SJSA1 (cell line): Measurements from ENCODE around the gene ASXL1. TPM values are rescaled to one million over a fixed set of nuclear protein-coding genes. Genes with fewer than 3 reads are reported as not detected.

Experiments used
- DNase-seq, 2 experiments: peaks; one replicate each; pipeline ENCODE4 v3.0.0-alpha.2; 2015 to 2020; ENCODE audit warnings: low spot score in 2 of 2, low read depth in 1 of 2
- H3K27ac ChIP-seq: fragments of 250-450 bp; sonication (Bioruptor Pico); 2 replicates; pipeline ENCODE4 v1.5.1; 2020; ENCODE audit warnings: mild to moderate bottlenecking, moderate library complexity
- H3K27me3 ChIP-seq: fragments of 250-450 bp; sonication (Bioruptor Pico); replicated peaks from 2 replicates; pipeline ENCODE4 v1.5.1; 2020; ENCODE audit warnings: mild to moderate bottlenecking, moderate library complexity
- H3K36me3 ChIP-seq: fragments of 250-450 bp; sonication (Bioruptor Pico); 2 replicates; pipeline ENCODE4 v1.5.1; 2020; ENCODE audit warnings: mild to moderate bottlenecking
- H3K4me1 ChIP-seq: fragments of 250-450 bp; sonication (Bioruptor Pico); replicated peaks from 2 replicates; pipeline ENCODE4 v1.6.1; 2021; ENCODE audit warnings: mild to moderate bottlenecking
- H3K4me3 ChIP-seq: fragments of 250-450 bp; sonication (Bioruptor Pico); 2 replicates; pipeline ENCODE4 v1.5.1; 2020; ENCODE audit warnings: mild to moderate bottlenecking
- H3K9me3 ChIP-seq: fragments of 250-450 bp; sonication (Bioruptor Pico); replicated peaks from 2 replicates; pipeline ENCODE4 v1.5.1; 2020; ENCODE audit warnings: mild to moderate bottlenecking
- total RNA-seq: library from RNA; depleted of rRNA; stranded (reverse); fragments of >200 nt; shearing (Covaris generic); gene quantifications from 2 replicates; pipeline ENCODE4 v1.2.3, GENCODE V29; 2014

Gene ASXL1
- total RNA-seq, 1 experiment from 2014 or later, result 35.2 TPM

DNA sequence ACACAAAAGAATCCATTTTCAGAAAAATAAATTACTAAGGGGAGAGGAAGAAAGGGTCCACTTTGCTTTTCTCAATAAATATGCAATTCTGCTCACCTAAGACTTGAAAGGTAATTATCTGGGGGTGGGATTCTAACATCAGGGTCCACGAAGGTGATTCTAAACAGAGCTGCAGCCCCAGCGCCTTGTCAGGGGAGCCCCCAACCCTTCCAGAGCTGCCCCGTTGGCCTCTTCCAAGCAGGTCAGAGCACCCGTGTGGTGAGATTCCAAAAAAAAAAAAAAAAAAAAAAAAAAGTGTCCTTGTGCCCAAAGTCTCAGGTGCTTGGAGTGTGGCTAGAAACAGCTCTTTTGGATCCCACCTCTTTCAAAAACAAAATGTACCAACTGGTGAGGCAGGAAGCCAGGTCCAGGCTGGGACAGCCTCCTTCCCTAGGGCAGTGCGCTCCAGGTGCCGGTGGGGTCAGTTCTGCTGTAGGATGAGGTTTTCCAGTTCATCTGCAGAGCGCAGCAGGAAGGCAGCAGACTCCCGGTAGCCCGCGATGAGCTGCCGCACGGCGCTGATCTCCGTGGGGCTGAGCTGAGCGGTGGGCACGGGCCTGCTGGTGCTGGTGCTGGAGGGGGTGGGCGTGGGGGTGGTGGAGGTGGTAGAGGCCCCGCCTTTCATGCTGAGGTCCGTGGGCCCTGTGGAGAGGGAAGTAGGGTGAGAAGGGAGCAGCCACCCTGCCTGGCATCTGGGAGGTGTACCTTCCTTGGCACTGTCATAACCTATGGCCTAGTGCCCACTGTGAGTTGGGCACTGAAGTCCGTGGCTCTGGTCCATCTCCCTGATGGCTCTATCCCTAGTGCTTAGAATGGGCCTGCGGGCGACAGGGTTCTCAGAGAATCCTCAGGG is 89.3 kb downstream of the ASXL1 start:
- H3K27ac ChIP-seq, result no peak overlapping the region
- H3K9me3 ChIP-seq, result no peaks in the 10 kb centered on the region
- H3K4me1 ChIP-seq, result no peaks in the 10 kb centered on the region
- peaks cover 88% of the 10 kb centered on the region for H3K36me3 ChIP-seq
- no peak overlapping the region for H3K4me3 ChIP-seq
- H3K27me3 ChIP-seq, result no peaks in the 10 kb centered on the region
- DNase-seq, result no peak

GRCh38 chr20:32448306-32449056 is 90.3 kb downstream of the ASXL1 start:
- H3K36me3 ChIP-seq, result peaks cover 93% of the 10 kb centered on the region

DNA sequence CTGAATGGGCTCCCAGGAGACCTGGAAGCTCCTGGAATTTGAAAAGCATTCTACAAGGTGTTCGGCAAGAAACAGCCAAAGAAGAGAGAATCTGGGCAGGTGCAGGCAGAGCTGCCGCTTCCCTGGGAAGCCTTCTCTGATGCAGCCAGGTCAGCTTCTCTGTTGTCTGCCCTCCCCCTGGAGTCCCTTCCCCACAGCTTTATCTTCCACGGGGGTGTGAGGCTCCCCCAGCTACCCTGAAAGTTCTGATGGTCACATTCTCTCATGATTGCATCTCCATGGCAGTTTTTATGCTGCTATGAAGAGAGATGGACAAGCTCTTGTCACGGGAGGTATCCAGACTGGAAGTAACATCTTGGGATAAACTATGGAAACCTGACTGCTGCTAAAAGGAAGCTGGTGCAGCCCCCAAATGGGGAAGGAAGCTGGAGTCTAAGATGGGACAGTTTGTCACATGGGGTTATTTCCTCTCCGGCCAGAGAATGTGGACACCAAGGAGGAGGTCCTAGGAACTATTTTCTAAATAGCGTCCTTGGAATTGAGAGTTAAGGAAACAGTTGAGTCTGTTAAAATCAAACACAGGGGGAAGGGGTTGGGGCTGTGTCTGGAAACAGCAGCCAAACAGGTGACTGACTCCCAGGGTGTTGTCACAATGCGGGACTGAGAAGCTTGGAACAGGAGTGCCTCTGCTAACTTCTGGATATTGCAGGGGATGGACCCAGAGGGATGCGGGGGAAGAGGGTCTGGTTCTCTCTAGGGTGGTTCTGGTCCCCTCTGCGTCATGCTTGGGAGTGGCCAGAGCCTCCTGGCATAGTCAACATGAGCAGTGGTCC is 91.1 kb downstream of the ASXL1 start:
- Histone ChIP-seq H3K27ac (no peak overlapping the region), H3K27me3 (no peaks in the 10 kb centered on the region), H3K36me3 (peaks cover 95% of the 10 kb centered on the region), H3K4me1 (no peaks in the 10 kb centered on the region), H3K9me3 (no peaks in the 10 kb centered on the region), H3K4me3 (no peak overlapping the region)
- DNase-seq, result no peak

More at GRCh38 chr20:32448306-32449056, 90.3 kb downstream of the ASXL1 start:
- DNase-seq, result no peak
- no peak overlapping the region for H3K27ac ChIP-seq
- H3K9me3 ChIP-seq, result no peaks in the 10 kb centered on the region
- H3K4me1 ChIP-seq, result no peaks in the 10 kb centered on the region
- no peak overlapping the region for H3K4me3 ChIP-seq
- no peaks in the 10 kb centered on the region for H3K27me3 ChIP-seq

- no peak for DNase-seq
- Histone ChIP-seq H3K4me3 (no peak overlapping the region), H3K36me3 (peaks cover 95% of the 10 kb centered on the region), H3K27me3 (no peaks in the 10 kb centered on the region), H3K9me3 (no peaks in the 10 kb centered on the region), H3K27ac (no peak overlapping the region), H3K4me1 (no peaks in the 10 kb centered on the region)
Measured at GRCh38 chr20:32449890-32450401, 91.8 kb downstream of the ASXL1 start.

- Histone ChIP-seq H3K27ac (no peak overlapping the region), H3K27me3 (no peaks in the 10 kb centered on the region), H3K36me3 (peaks cover 91% of the 10 kb centered on the region), H3K4me3 (no peak overlapping the region), H3K4me1 (no peaks in the 10 kb centered on the region), H3K9me3 (no peaks in the 10 kb centered on the region)
- no peak for DNase-seq
Measured at GRCh38 chr20:32450484-32451061, 92.4 kb downstream of the ASXL1 start.

DNA sequence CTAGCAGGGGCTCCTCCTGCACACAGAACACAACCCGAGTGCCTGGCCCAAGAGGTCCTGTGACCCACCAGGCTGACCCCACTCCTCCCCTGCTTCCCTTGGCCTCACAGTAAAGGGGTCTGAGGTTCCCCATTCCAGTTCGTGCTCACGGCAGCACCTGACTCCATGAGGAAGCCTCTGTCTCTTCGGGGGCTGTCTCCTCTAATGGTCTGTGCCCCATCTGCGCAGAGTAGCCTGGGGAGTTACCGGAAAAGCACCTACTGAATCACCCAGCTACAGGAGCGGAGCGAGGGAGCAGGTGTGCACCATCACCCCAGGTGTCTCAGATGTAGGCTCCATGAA is 93.2 kb downstream of the ASXL1 start:
- no peaks in the 10 kb centered on the region for H3K27me3 ChIP-seq
- no peak overlapping the region for H3K27ac ChIP-seq
- no peaks in the 10 kb centered on the region for H3K4me1 ChIP-seq
- DNase-seq, result no peak
- no peak overlapping the region for H3K4me3 ChIP-seq
- peaks cover 91% of the 10 kb centered on the region for H3K36me3 ChIP-seq
- H3K9me3 ChIP-seq, result no peaks in the 10 kb centered on the region

DNA sequence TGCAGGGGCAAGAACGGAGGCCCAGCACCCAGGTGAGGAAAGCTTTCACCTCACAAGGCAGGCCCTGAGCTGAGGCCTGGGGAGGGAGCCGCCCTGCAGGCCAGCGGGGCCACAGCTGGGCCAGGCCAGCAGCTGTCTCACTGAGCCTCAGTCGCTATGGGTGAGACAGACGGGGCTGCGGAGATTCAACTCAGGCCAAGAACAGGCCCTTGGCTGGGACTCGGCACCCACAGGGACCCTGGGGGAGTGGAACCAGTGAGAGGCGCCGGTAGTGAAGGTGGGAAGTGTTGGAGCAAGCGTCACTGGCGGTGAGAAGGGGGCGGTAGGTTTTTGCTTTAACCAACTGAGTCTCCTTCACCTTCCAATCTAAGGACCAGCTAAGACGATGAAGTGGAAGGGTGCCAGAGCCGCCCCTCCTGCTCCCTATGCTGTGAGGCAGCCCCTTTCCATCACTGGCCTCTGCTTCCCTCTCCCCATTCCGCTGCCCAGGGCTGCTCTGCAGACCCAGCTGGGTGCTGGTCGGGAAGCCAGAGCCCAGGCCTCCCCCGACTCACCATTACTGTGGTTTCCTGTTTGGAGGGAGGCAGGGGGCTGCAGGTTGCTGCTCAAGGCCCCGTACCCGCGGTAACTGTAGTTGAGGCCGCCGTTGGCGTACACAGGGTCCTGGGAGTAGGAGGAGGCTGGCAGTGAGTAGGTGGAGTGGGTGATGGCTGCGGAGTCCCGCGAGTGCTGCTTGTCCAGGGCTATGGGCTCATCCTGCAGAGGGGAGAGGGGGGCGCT is 93.7 kb downstream of the ASXL1 start:
- no peak overlapping the region for H3K4me3 ChIP-seq
- H3K27ac ChIP-seq, result no peak overlapping the region
- no peaks in the 10 kb centered on the region for H3K9me3 ChIP-seq
- DNase-seq, result no peak
- peaks cover 3% of the 10 kb centered on the region for H3K4me1 ChIP-seq
- H3K36me3 ChIP-seq, result peaks cover 87% of the 10 kb centered on the region
- H3K27me3 ChIP-seq, result no peaks in the 10 kb centered on the region

DNA sequence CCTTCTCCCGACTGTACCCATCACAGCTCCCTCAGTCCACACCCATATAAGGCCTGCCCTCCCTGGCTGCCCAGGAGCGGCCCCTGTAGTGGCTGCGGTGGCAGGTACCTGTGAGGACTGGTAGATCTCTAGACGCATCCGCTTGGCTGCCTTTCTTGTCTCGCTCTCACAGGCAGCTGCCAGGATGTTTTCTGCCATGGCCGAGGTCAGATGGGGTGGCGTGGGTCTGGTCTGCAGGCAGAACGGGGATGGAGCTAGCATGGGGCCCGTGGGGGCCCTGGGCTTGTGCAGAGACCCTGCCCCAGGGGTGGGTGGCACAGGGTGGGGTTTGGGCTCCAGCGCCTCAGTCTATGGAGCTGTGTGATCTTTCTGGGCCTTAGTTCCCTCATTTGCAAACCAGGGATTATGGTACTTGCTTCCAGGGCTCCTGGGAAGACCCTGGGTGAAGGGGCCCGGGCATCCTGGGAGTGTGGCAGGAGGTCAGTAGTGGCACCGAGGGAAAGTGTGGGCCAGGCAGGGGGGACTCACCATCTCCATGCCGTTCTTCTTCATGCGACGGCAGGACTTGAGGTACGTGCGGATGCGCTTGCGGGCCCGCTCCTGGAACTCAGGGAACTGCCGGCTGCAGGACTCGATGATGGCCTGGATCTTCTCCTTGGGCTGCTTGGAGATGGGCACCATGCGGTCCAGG is 94.8 kb downstream of the ASXL1 start:
- no peak for DNase-seq
- Histone ChIP-seq H3K4me1 (peaks cover 13% of the 10 kb centered on the region), H3K27ac (no peak overlapping the region), H3K36me3 (peaks cover 80% of the 10 kb centered on the region), H3K4me3 (no peak overlapping the region), H3K9me3 (no peaks in the 10 kb centered on the region), H3K27me3 (no peaks in the 10 kb centered on the region)

DNA sequence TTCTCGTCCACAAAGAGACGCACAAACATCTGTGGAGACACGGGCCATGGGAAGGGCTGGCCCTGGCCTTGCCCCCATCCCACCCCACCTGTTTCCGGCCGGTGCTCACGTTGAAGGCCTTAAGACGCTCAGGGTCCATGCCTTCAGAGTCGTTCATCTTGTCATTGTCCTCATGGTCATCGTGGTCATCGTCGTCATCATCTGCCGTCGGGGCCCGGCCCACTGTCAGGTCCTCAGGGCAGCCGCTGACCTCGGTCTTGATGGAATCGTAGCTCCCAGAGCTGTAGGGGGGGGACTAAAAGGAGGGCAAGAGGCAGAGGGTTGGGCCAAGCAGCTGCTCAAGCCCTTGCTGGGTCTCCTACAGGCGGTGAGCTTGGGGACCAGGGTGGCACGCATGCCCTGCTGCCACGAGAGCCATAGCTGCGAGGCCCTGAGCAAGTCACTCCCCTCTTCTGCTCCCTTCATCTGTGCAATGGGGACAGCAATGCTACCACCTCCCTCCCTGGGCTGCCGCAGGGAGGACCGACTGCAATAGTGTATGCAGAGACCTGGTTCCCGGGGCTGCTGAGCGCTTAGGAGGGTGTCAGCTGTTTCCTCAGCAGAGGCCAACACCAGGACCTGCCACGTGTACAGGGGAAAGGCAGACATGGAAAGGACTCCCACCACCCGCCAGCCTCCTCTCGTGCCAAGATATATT is 95.5 kb downstream of the ASXL1 start:
- Histone ChIP-seq H3K27ac (no peak overlapping the region), H3K27me3 (no peaks in the 10 kb centered on the region), H3K4me3 (no peak overlapping the region), H3K4me1 (peaks cover 17% of the 10 kb centered on the region), H3K9me3 (no peaks in the 10 kb centered on the region), H3K36me3 (peaks cover 74% of the 10 kb centered on the region)
- DNase-seq, result no peak

- Histone ChIP-seq H3K4me1 (peaks cover 17% of the 10 kb centered on the region), H3K36me3 (peaks cover 66% of the 10 kb centered on the region), H3K27ac (no peak overlapping the region), H3K4me3 (no peak overlapping the region), H3K27me3 (no peaks in the 10 kb centered on the region), H3K9me3 (no peaks in the 10 kb centered on the region)
- no peak for DNase-seq
Measured at GRCh38 chr20:32454164-32455145, 96.3 kb downstream of the ASXL1 start.
